HG03457 (cell line): ENCODE data around the gene NUP93.
"Not testable (repeated sequence)": the region's sequence is repeated elsewhere in the genome, so short reads cannot be mapped to it uniquely, and the experiment has no call there.

Experiments
- ATAC-seq: cut with Tn5 transposase; IDR thresholded peaks from one replicate; pipeline ENCODE4 v1.9.1; 2021; ENCODE audit warnings: moderate number of reproducible peaks; ENCODE audit not compliant: unreplicated experiment

Gene NUP93

DNA sequence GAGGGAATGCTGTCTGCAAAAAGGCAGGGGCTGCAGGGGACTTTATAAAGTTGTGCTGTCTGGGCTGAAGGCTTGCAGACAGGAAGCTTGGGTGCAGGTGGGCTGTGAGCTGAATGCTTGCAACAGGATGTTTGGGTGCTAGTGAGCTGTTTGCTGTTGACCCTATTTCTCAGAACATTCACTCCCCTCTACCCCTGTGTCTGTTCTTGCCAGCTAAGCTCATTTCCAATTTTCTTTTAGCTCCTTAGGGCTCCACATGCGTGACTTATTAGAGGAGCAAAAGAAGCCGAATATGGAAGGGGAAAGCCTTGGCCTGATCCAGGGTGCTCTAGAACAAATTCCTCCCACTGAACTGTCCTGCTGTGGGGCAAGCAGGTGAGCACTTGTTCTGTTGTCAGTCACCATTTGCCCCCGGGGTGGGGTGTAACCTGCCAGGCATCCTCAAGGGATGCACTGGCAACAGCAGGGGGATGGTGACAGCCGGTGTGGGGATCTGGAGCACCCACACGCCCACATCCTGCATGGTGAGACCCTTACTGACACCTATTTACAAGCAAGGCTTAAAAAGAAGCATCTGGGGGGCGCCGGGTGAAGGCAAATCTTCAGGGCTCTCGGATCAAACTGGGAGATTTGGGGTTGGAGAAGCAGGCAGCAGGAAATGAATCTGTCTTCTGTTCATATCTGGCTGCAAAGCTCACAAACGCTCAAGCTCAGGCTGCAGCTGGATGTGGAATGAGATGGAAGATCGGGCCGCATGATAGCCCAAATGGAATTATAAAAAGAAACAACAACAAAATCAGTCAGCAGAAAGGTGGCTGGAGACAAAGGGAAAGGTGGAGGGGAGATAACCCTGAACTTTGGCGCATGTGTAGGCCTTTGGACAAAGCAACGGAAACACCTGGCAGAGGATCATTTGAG, 21.1 kb upstream of the NUP93 start:
- ATAC-seq = no peak

GRCh38 chr16:56709443-56710040, 20.4 kb upstream of the NUP93 start:
- no peak for ATAC-seq

DNA sequence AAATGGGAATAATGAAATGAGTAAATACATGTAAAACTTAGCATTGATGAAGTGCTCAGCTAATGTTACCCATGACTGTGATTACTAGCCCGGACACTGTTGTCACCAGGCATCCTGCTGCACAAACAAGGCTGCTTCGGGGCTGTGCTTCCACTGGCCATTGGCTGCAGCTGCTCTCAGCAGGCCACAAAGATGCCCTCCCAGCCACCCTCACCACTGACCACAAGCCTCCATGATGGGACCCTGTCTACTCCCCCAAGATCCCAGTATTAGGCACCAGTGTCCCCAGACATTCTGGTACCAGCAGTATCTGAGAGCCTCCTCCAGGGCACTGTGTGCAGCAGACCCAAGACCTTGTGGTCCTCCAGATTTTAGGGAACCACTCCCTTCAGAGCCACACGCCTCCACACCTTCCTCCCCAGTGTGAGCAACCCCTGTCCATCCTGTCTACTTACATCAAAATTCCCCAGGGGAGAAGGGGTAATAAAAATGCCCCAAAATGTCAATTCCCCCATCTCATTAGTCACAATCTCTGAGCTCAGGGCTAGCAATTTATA, 19.7 kb upstream of the NUP93 start:
- no peak for ATAC-seq

DNA sequence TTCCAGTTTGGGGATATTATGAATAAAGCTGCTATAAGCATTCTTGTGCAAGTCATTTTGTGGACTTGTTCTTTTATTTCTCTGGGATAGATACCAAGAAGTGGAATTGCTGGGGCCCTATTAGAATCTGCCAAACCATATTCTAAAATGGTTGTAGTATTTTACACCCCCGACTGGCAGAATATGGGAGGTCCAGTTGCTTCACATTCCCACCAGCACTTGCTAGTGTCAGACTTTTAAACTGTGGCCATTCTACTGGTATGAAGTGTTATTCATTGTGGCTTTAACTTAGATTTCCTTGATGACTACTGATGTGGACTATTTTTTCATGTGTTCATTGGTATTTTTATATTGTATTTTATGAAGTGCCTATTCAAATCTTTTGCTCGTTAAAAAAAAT, 18.1 kb upstream of the NUP93 start:
- no peak for ATAC-seq

DNA sequence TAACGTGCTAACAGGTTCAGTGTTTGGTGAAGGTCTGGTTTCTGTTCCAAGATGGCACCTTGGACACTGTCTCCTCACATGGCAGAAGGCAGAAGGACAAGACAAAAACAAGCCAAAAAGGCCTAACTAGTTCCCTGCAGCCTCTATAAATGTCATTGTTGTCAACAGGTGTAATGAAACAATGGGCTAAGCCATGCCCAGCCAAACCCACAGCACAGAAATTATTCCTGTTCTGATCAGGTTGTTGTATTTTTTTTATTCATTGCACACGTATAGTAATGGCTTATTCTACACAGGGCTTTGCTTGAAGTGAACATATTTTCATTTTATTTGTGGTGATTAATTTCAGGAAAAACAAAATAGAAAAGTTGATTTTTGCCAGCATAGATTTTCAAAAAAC, 16.1 kb upstream of the NUP93 start:
- ATAC-seq = no peak

DNA sequence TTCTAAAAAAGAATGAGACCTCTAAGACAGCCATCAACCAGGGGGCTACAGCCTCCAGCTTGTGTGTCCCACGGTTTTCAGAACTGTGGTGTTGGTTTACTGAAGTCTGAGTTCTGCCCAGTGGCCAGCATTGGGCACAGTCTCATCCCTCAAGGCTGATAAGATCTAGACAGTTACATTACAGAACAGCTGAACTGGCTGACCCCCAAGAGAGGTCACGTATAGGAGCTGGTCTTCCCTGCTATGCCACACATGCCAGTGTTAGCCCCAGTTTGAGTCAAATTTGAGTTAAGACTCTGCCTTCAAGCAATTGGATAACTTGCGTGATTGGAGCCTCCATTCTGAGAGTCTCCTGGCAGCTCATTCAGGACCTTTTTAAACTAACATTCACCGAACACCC, 14.8 kb upstream of the NUP93 start:
- ATAC-seq = no peak

DNA sequence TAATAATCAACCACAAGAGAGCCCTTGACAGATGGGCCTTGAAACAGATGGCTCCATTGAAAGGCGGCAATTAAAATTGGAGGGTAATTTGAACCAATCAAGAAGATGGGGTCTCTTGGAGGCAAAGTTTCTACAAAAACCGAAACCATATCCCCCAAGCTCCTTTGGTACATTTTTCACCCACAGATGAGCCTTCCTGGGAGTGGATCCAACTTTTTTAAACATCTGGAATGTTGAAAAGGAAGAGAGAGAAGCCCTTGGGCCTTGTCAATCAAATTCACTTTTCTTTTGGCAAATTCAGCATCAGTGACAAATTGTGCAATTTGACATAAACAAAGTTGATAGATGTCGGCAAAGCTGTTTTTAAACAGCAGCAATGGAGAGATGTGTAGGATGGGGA, 13.2 kb upstream of the NUP93 start:
- no peak for ATAC-seq

DNA sequence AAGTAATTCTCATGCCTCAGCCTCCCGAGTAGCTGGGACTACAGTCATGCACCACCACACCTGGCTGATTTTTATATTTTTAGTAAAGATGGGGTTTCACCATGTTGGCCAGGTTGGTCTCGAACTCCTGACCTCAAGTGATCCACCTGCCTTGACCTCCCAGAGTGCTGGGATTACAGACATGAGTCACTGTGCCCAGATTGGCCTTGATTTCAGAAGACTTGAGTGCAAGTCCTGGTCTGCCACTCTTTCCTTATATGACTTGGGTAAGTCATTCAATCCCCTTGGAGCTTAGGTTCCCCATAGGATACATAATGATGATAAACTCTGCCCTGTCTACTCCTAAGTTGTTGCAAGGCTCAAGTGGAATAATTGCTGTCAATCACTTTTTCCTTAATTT, 12.4 kb upstream of the NUP93 start:
- not testable (repeated sequence) for ATAC-seq

GRCh38 chr16:56722200-56722842, 7.6 kb upstream of the NUP93 start:
- no peak for ATAC-seq

DNA sequence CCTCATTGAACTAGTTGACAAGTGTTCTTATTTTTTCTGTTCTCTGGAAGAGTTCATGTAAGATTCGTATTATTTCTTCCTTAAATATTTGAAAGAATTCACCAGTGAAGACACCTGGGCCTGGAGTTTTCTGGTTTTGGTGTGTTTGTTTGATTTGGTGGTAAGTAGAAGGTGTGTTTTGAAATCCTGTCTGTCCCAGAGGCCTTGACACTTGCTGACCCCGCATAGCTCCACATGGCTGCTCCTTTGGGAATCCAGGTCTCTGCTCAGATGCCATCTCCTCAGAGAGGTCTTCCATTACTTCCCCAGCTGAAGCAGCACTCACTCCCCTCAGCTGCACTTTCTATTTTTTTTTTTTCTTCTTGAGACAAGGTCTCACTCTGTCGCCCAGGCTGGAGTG, 5.7 kb upstream of the NUP93 start:
- no peak for ATAC-seq

GRCh38 chr16:56726283-56726682, 3.6 kb upstream of the NUP93 start:
- no peak for ATAC-seq

DNA sequence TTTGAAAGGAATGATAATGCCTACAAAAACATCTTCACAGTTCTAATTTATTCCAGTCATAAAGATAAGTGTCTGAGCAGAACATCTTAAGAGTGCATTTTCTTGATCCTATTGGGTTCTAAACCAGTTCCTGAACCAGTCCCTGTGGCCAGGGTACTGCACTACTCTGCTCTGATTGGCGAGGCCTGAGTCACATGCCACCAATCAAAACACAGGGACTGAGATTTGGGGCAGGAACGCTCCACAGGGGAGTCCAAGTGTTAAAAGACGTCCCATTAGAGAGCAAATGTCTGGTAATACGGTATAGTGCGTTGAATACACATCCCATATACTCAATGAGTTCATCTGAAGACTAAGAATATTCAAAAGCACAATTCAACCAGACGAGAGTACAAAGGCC, 3.0 kb upstream of the NUP93 start:
- ATAC-seq = no peak

- no peak for ATAC-seq
Observed at GRCh38 chr16:56728027-56728426, 1.9 kb upstream of the NUP93 start.

GRCh38 chr16:56728980-56729734, 772 bp upstream of the NUP93 start:
- ATAC-seq = no peak

DNA sequence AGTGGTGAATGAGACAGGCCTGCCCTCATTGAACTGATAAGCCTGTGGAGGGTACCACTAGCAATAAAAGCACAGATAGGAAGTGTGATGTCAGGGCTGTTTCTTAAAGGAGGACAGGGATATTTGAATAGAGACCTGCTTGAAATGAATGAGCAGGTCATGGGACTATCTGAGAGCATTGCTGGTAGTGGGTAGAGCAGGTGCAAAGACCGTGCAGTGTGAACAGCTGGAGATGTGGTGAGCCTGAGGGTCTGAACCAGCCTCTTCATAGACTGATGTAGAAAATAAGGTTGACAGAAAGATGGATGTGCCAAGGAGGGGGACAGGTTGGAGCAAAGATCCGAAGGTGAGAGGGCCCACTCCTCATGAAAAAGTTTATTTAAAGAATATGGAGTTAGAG, 2.4 kb downstream of the NUP93 start:
- peak; percentile 47 for ATAC-seq

- no peak for ATAC-seq
Observed at GRCh38 chr16:56732832-56733231, 2.9 kb downstream of the NUP93 start.

- no peak for ATAC-seq
Observed at GRCh38 chr16:56734429-56734828, 4.5 kb downstream of the NUP93 start.

GRCh38 chr16:56736476-56736875, 6.5 kb downstream of the NUP93 start:
- ATAC-seq = no peak

- ATAC-seq = no peak
Observed at GRCh38 chr16:56737539-56737938, 7.6 kb downstream of the NUP93 start.

- ATAC-seq = no peak
Observed at GRCh38 chr16:56738221-56738620, 8.3 kb downstream of the NUP93 start.

DNA sequence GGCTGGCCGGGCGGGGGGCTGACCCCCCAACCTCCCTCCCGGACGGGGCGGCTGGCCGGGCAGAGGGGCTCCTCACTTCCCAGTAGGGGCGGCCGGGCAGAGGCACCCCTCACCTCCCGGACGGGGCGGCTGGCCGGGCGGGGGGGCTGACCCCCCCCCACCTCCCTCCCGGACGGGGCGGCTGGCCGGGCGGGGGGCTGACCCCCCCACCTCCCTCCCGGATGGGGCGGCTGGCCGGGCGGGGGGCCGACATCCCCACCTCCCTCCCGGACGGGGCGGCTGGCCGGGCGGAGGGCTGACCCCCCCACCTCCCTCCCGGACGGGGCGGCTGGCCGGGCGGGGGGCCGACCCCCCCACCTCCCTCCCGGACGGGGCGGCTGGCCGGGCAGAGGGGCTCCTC, 9.4 kb downstream of the NUP93 start:
- not testable (repeated sequence) for ATAC-seq
